ENCODE measurements around the gene FEZF2. TPM values are rescaled to one million over a fixed set of nuclear protein-coding genes. Genes with fewer than 3 reads are reported as not detected.
A peak's percentile ranks its signal among the peaks of the same experiment; 100 is the strongest.

FEZF2 gene
- total RNA-seq, 4 donors from 2014 or later, result not detected

DNA sequence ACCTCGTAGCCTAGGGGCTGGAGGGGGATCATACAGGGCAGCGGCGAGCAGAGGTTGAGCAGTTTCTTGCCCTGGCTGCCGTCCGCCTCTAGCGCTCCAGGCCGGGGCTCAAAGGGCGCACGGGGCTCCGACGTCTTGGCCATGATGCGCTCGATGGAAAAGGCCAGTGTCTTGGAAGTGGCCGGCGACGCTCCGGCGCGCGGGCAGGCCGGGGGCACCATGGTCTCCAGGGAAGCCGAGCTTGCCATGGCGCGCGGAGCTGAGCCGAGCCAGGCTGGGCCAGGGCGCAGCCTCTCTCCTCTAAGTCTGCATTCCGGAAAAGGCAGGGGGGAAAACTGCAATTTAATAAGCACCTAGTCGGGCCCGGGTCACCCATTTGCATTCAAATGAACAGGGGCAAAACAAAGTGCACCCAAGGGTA is 719 bp downstream of the FEZF2 start:
- peaks cover 0 to 32% (median 5%) of the 10 kb centered on the region in 4 donors for H3K4me1 ChIP-seq
- H3K27me3 ChIP-seq, result peaks cover 100% of the 10 kb centered on the region
- no peaks in the 10 kb centered on the region for H3K36me3 ChIP-seq
- in situ Hi-C loops (cut with MboI; ENCODE audit: low pct_ligation_motif_present in 1 of 4, low pct_unique_long_range_greater_than_20kb in 1 of 4, low sequenced_read_pairs in 3 of 4) (no loop called here), intact Hi-C loops (cut with DNase I; ENCODE audit: low total_unique reads) (no loop called here)
- DNase-seq, result no peak
- no peaks in the 10 kb centered on the region for H3K9me3 ChIP-seq
- WGBS, 2 donors (ENCODE audit: low coverage in 1 of 2), result 3% methylated on average over 25 of the region's 30 CpGs; no CpG with 5 or more reads in 1 of the 2 donors
- H3K4me3 ChIP-seq, result no peak overlapping the region
- TF ChIP-seq, protein P1, sequence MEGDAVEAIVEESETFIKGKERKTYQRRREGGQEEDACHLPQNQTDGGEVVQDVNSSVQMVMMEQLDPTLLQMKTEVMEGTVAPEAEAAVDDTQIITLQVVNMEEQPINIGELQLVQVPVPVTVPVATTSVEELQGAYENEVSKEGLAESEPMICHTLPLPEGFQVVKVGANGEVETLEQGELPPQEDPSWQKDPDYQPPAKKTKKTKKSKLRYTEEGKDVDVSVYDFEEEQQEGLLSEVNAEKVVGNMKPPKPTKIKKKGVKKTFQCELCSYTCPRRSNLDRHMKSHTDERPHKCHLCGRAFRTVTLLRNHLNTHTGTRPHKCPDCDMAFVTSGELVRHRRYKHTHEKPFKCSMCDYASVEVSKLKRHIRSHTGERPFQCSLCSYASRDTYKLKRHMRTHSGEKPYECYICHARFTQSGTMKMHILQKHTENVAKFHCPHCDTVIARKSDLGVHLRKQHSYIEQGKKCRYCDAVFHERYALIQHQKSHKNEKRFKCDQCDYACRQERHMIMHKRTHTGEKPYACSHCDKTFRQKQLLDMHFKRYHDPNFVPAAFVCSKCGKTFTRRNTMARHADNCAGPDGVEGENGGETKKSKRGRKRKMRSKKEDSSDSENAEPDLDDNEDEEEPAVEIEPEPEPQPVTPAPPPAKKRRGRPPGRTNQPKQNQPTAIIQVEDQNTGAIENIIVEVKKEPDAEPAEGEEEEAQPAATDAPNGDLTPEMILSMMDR (IDR thresholded peaks at IDR 0.05), result no peak
- no peak for TF ChIP-seq POLR2AphosphoS5 (IDR thresholded peaks at IDR 0.05)
- TF ChIP-seq POLR2A (IDR thresholded peaks at IDR 0.05), result no peak
- no peak for TF ChIP-seq EP300 (IDR thresholded peaks at IDR 0.05; ENCODE audit: low read depth)
- H3K27ac ChIP-seq, result no peak overlapping the region

DNA sequence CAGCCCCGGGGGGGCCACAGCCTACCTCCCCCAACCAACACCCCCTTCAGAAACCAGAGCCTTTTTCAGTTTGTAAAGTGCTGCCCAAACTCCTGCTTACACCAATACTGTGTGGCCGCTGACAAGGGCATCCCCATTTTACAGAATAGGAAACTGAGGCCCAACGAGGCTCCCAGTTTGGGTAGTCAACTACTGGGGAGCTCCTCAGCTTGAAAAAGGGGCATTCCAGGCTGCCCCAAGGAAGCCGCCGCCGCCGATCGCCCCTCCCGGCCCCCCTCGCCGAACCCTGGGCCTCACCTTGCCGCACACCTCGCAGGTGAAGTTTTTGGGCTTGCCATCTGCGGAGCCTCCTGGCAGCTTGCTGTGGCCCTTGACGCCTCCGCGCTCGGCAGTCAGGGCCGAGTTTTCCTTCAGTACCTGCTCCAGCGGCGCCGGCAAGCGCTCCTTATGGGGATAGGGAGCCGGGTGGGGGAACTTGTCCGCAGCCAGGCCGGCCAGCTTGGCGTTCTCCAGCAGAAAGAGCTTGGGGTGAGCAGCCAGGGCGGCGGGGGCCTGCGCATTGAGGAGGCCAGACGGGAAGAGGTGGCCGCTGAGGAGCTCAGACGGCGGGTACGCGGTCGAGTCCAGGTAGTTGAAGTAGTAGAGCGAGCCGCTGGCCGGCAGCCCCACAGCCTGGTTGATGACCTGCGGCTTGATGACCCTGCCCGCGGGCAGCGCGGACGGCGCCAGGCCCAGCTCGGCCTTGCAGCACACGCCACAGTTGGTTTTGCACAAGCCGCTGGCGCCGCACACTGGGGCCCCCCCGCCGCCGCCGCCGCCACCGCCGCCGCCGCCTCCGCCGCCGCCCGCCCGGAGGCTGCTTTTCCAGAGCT is 1.4 kb downstream of the FEZF2 start:
- WGBS, 2 donors (ENCODE audit: low coverage in 1 of 2), result 0 to 15% methylated on average over 1 to 37 of the region's 66 CpGs
- intact Hi-C loops (cut with DNase I; ENCODE audit: low total_unique reads), result no loop called here
- TF ChIP-seq, protein P1 (IDR thresholded peaks at IDR 0.05), result no peak
- TF ChIP-seq POLR2A (IDR thresholded peaks at IDR 0.05) (no peak), EP300 (IDR thresholded peaks at IDR 0.05; ENCODE audit: low read depth) (no peak), POLR2AphosphoS5 (IDR thresholded peaks at IDR 0.05) (no peak)
- Histone ChIP-seq H3K36me3 (no peaks in the 10 kb centered on the region), H3K9me3 (no peaks in the 10 kb centered on the region), H3K4me3 (peak overlapping the region in 1 of 4 donors; percentile 14), H3K27me3 (peaks cover 100% of the 10 kb centered on the region), H3K27ac (no peak overlapping the region), H3K4me1 (peaks cover 0 to 32% (median 5%) of the 10 kb centered on the region in 4 donors)
- in situ Hi-C loops (cut with MboI; ENCODE audit: low pct_ligation_motif_present in 1 of 4, low pct_unique_long_range_greater_than_20kb in 1 of 4, low sequenced_read_pairs in 3 of 4), result no loop called here
- no peak for DNase-seq

DNA sequence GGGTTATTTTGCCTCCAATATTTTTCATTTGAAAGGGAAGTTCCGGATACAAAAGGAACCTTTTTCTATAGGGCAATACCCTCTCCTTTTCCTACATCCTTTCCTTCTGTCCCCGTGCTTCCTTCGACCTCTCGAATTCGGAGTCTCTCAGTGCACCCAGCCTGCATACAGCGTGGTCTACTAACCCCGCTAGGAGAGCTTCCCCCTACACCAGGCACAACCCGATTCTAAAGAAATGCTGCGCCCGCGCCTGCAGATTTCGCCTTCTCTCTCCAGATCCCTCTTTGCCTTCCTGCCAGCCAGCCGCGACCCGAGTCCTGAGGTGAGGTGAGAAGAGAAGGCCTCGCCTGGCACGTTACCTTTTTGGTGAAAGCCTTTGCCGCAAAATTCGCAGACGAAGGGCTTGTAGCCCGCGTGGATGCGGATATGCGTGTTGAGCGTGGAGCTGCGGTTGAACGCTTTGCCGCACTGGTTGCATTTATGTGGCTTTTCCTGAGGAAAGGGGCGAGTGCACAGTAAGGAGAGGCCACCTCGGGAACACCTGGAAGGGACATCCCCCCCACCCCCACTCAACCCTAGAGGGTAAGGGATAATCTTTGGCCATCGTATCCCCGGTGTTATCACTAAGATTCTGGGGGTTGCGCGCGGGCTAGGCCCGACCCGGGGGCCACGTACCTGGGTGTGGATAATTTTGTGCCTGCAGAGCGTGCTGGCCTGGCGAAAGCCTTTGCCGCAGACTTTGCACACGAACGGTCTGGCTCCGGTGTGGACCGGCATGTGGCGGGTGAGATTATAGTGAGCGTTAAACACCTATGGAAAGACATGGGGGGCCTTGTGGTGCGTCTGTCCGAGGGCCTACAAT is 2.3 kb downstream of the FEZF2 start:
- TF ChIP-seq EP300 (IDR thresholded peaks at IDR 0.05; ENCODE audit: low read depth) (no peak), POLR2A (IDR thresholded peaks at IDR 0.05) (no peak), POLR2AphosphoS5 (IDR thresholded peaks at IDR 0.05) (no peak)
- TF ChIP-seq, protein P1 (IDR thresholded peaks at IDR 0.05), result no peak
- Histone ChIP-seq H3K4me1 (peaks cover 0 to 32% (median 5%) of the 10 kb centered on the region in 4 donors), H3K36me3 (no peaks in the 10 kb centered on the region), H3K27me3 (peaks cover 100% of the 10 kb centered on the region), H3K4me3 (no peak overlapping the region), H3K27ac (no peak overlapping the region), H3K9me3 (no peaks in the 10 kb centered on the region)
- in situ Hi-C loops (cut with MboI; ENCODE audit: low pct_ligation_motif_present in 1 of 4, low pct_unique_long_range_greater_than_20kb in 1 of 4, low sequenced_read_pairs in 3 of 4) (no loop called here), intact Hi-C loops (cut with DNase I; ENCODE audit: low total_unique reads) (no loop called here)
- DNase-seq, result no peak
- whole genome bisulfite sequencing, 2 donors (ENCODE audit: low coverage in 1 of 2), result 24% methylated on average over 48 of the region's 49 CpGs; no CpG with 5 or more reads in 1 of the 2 donors
